ENCODE data around the gene ARHGAP1. TPM values are rescaled to one million over a fixed set of nuclear protein-coding genes. Genes with fewer than 3 reads are reported as not detected.

ARHGAP1 gene
- total RNA-seq, 1 experiment from 2014 or later, result 14.9 TPM

Other genes starting within 250 kb of the ARHGAP1 start
- 15.2 and 16.4 TPM in 2 replicates for gene AMBRA1, start 106.6 kb downstream of the ARHGAP1 start, total RNA-seq (2014; rRNA removed; shearing (Covaris generic))
- gene HARBI1, start 83.4 kb downstream of the ARHGAP1 start, total RNA-seq (2014; rRNA removed; shearing (Covaris generic)), result 4.9 and 7.2 TPM in 2 replicates
- 44.4 and 44.9 TPM in 2 replicates for gene ATG13, start 83.1 kb downstream of the ARHGAP1 start, total RNA-seq (2014; rRNA removed; shearing (Covaris generic))
- gene ZNF408, start 412 bp upstream of the ARHGAP1 start, total RNA-seq (2014; rRNA removed; shearing (Covaris generic)), result 10.8 and 21.3 TPM in 2 replicates
- gene F2, start 18.6 kb upstream of the ARHGAP1 start, total RNA-seq (2014; rRNA removed; shearing (Covaris generic)), result not detected in 2 replicates
- 106 and 123 TPM in 2 replicates for gene CKAP5, start 145.7 kb upstream of the ARHGAP1 start, total RNA-seq (2014; rRNA removed; shearing (Covaris generic))
- 0.28 and 0.32 TPM in 2 replicates for gene LRP4, start 217.9 kb upstream of the ARHGAP1 start, total RNA-seq (2014; rRNA removed; shearing (Covaris generic))
- gene CSTPP1, start 236.1 kb upstream of the ARHGAP1 start, total RNA-seq (2014; rRNA removed; shearing (Covaris generic)), result 11.3 and 14.9 TPM in 2 replicates

All from SJSA1 (cell line).